Activated T-helper 2 cell treated with anti-CD3 and anti-CD28 coated beads, Interferon-gamma antibody, Interleukin-2, Interleukin-4, amounts not matched to agents 10 μg/mL and 5 μg/mL and 100 μg/mL, durations not matched to agents 14 hours and 24 hours and 36 hours (primary cell): ENCODE data around the gene HIF3A. TPM values are rescaled to one million over a fixed set of nuclear protein-coding genes. Genes with fewer than 3 reads are reported as not detected.
"Not testable (repeated sequence)": the region's sequence is repeated elsewhere in the genome, so short reads cannot be mapped to it uniquely, and the experiment has no call there.

ENCODE experiments used
- DNase-seq: peaks from one replicate; pipeline ENCODE4 v3.0.0; 2021; ENCODE audit warnings: low spot score
- H3K27ac Mint-ChIP-seq: one replicate; pipeline ENCODE4 v1.8.0; 2021; ENCODE audit warnings: mixed read lengths
- H3K27me3 Mint-ChIP-seq: one replicate; pipeline ENCODE4 v1.8.0; 2021; ENCODE audit warnings: low read depth, mixed read lengths
- H3K36me3 Mint-ChIP-seq: one replicate; pipeline ENCODE4 v1.8.0; 2021; ENCODE audit warnings: low read depth, mixed read lengths
- H3K4me1 Mint-ChIP-seq: one replicate; pipeline ENCODE4 v1.8.0; 2021; ENCODE audit warnings: low read depth, mixed read lengths
- H3K4me3 Mint-ChIP-seq: one replicate; pipeline ENCODE4 v1.8.0; 2021; ENCODE audit warnings: low read depth, mild to moderate bottlenecking, moderate library complexity, mixed read lengths
- H3K9me3 Mint-ChIP-seq: one replicate; pipeline ENCODE4 v1.8.0; 2021; ENCODE audit warnings: mixed read lengths
- intact Hi-C: fragments of 100-400 bp; cut with micrococcal nuclease; formaldehyde crosslinking; loops from one replicate; pipeline ENCODE4 v1.15.1; 2023
- total RNA-seq: library from RNA; stranded (reverse); gene quantifications from 2 replicates; pipeline ENCODE4 v1.2.3, GENCODE V29; 2022

HIF3A gene
- total RNA-seq, 1 donor from 2014 or later = not detected

GRCh38 chr19:46361915-46362314 is 65.1 kb downstream of the HIF3A start:
- H3K27me3 Mint-ChIP-seq = no peaks in the 10 kb centered on the region
- intact Hi-C loops = no loop called here
- peak overlapping the region; percentile 67 for H3K4me3 Mint-ChIP-seq
- peaks cover 26% of the 10 kb centered on the region for H3K4me1 Mint-ChIP-seq
- no peaks in the 10 kb centered on the region for H3K9me3 Mint-ChIP-seq
- peaks cover 55% of the 10 kb centered on the region for H3K36me3 Mint-ChIP-seq
- peak overlapping the region; percentile 28 for H3K27ac Mint-ChIP-seq
- DNase-seq = no peak

GRCh38 chr19:46364359-46364758 is 67.5 kb downstream of the HIF3A start:
- H3K27me3 Mint-ChIP-seq = no peaks in the 10 kb centered on the region
- intact Hi-C loops = no loop called here
- peaks cover 39% of the 10 kb centered on the region for H3K36me3 Mint-ChIP-seq
- no peak for DNase-seq
- no peak overlapping the region for H3K27ac Mint-ChIP-seq
- no peaks in the 10 kb centered on the region for H3K9me3 Mint-ChIP-seq
- peaks cover 19% of the 10 kb centered on the region for H3K4me1 Mint-ChIP-seq
- no peak overlapping the region for H3K4me3 Mint-ChIP-seq

- intact Hi-C loops = no loop called here
- DNase-seq = no peak
- H3K36me3 Mint-ChIP-seq = peaks cover 39% of the 10 kb centered on the region
- no peaks in the 10 kb centered on the region for H3K9me3 Mint-ChIP-seq
- H3K4me3 Mint-ChIP-seq = no peak overlapping the region
- peaks cover 17% of the 10 kb centered on the region for H3K4me1 Mint-ChIP-seq
- no peaks in the 10 kb centered on the region for H3K27me3 Mint-ChIP-seq
- no peak overlapping the region for H3K27ac Mint-ChIP-seq
Observed at GRCh38 chr19:46365561-46365960, 68.7 kb downstream of the HIF3A start.

DNA sequence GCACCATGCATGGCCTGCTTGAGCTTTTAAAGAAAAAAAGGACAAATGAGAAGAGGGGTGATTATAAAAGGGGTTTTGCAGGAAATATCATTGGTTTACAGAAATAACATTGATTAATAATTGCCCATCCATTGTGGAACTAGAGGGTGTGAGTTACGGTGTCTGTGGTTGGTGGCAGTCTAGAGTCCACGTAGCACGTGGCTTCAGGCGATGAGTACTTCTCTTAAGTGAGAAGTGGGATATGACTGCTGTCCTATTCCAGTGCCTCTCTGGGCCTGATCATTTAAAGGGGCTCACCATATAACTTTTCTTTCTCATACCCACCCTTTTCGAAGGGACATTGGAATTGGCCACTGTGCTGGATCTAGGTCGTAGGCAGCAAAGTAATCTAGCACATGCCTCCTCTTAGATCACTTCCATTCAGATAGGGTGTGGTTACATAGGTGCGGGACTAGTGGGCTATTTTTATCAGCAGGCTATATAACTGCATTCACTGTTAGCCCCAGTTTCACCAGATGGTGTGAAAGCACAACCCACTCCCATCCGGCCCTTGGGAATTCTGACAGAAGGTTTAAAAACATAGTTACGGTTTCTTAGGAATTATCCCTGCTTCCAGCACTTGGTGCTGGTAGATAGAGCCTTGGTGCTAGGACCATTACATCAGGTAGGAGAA is 69.9 kb downstream of the HIF3A start:
- Mint-ChIP-seq H3K27me3 (no peaks in the 10 kb centered on the region), H3K36me3 (peaks cover 37% of the 10 kb centered on the region), H3K9me3 (no peaks in the 10 kb centered on the region), H3K4me3 (no peak overlapping the region), H3K27ac (no peak overlapping the region), H3K4me1 (peaks cover 22% of the 10 kb centered on the region)
- intact Hi-C loops = no loop called here
- DNase-seq = no peak

- peaks cover 34% of the 10 kb centered on the region for H3K36me3 Mint-ChIP-seq
- no peak overlapping the region for H3K4me3 Mint-ChIP-seq
- no peak for DNase-seq
- H3K27me3 Mint-ChIP-seq = no peaks in the 10 kb centered on the region
- H3K9me3 Mint-ChIP-seq = no peaks in the 10 kb centered on the region
- intact Hi-C loops = no loop called here
- H3K4me1 Mint-ChIP-seq = peaks cover 20% of the 10 kb centered on the region
- no peak overlapping the region for H3K27ac Mint-ChIP-seq
Observed at GRCh38 chr19:46367426-46367825, 70.6 kb downstream of the HIF3A start.

DNA sequence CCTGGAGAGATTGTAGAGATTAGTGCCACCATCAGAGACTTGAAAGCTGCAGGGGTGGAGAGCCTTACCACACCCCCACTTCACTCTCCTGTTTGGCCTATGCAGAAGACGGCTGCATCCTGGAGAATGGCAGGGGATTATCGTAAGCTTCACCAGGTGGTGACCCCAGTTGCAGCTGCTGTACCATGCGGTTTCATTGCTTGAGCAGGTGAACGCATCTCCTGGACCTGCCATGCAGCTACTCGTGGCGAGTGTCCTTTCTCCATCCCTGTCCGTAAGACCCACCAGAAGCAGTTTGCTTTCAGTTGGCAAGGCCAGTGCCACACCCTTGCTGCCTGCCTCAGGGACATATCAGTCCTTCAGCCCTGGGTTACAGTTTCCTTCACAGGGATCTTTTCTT is 71.3 kb downstream of the HIF3A start:
- intact Hi-C loops = no loop called here
- DNase-seq = no peak
- H3K27ac Mint-ChIP-seq = no peak overlapping the region
- H3K4me3 Mint-ChIP-seq = no peak overlapping the region
- H3K9me3 Mint-ChIP-seq = no peaks in the 10 kb centered on the region
- no peaks in the 10 kb centered on the region for H3K27me3 Mint-ChIP-seq
- H3K36me3 Mint-ChIP-seq = peaks cover 34% of the 10 kb centered on the region
- peaks cover 20% of the 10 kb centered on the region for H3K4me1 Mint-ChIP-seq

DNA sequence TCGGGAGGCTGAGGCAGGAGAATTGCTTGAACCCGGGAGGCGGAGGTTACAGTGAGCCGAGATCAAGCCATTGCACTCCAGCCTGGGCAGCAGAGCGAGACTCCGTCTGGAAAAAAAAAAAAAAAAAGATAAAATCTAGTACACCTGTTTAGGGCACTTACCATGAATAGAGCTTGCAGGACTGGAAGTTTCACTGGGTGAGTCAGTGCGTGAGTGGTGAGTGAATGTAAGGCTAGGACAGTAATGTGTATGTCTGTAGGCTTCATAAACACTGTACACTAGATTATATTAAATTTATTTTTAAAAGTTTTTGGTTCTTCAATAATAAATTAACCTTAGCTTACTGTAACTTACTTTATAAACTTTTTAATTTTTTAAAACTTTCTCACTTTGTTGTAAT is 73.0 kb downstream of the HIF3A start:
- Mint-ChIP-seq H3K36me3 (peaks cover 24% of the 10 kb centered on the region), H3K27me3 (no peaks in the 10 kb centered on the region), H3K27ac (no peak overlapping the region), H3K4me3 (no peak overlapping the region), H3K4me1 (peaks cover 15% of the 10 kb centered on the region), H3K9me3 (no peaks in the 10 kb centered on the region)
- DNase-seq = no peak
- intact Hi-C loops = no loop called here

DNA sequence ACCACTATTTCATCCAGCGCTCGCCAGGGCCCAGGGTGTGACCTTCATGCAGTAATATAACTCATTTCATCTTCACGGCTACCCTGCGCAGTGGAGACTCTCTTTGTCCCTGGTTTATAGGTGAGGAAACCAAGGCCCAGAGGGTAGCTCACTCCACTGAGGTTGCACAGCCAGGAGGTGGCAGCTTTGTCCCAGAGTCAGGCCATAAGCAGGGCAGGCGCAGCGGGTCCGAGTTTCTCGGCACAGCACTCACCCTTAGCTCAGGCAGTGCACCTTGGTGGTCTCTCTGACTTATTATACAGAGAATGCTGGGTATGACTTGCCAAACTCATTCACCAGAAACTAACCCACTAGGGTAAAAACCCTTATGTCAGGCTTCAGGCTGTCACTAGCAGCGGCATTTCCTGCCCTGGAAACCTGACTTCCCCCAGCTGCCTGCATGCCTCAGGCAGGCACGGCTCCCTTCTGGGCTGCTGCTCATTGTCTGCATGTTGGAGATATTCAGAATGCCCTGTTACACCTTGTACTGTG is 74.6 kb downstream of the HIF3A start:
- H3K27ac Mint-ChIP-seq = no peak overlapping the region
- H3K36me3 Mint-ChIP-seq = peaks cover 23% of the 10 kb centered on the region
- no peak for DNase-seq
- H3K27me3 Mint-ChIP-seq = no peaks in the 10 kb centered on the region
- H3K4me3 Mint-ChIP-seq = no peak overlapping the region
- H3K9me3 Mint-ChIP-seq = no peaks in the 10 kb centered on the region
- intact Hi-C loops = no loop called here
- H3K4me1 Mint-ChIP-seq = peaks cover 10% of the 10 kb centered on the region

DNA sequence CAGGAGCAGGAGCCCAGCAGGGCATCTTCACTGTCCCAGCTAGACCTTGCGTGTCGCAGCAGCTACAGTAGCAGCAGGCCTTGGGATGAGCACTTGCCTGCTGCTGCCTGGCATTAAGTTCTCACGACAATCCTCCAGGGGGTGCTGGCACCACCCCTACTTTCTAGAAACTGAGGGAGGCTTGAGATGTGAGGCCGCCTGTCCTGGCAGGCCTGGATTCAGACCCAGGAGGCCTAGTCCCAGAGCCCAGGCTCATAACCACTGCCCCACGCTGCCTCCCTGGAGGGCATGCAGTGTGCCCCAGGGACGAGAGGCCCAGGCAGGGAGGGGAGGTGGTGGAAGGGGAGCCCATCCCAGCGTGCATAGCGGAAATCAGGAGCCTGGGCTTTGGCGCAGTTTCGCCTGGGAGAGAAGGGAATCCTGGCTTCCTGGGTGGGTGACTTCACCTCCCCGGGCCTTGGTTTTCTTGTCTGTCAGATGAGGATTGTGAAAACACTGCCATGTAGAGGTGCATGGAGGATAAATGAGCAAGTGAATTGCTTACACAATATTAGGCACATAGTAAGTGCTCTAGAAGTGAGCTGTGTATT is 76.2 kb downstream of the HIF3A start:
- no peaks in the 10 kb centered on the region for H3K9me3 Mint-ChIP-seq
- no peak for DNase-seq
- peaks cover 10% of the 10 kb centered on the region for H3K4me1 Mint-ChIP-seq
- H3K27me3 Mint-ChIP-seq = no peaks in the 10 kb centered on the region
- no peak overlapping the region for H3K27ac Mint-ChIP-seq
- intact Hi-C loops = no loop called here
- no peak overlapping the region for H3K4me3 Mint-ChIP-seq
- H3K36me3 Mint-ChIP-seq = peaks cover 31% of the 10 kb centered on the region

DNA sequence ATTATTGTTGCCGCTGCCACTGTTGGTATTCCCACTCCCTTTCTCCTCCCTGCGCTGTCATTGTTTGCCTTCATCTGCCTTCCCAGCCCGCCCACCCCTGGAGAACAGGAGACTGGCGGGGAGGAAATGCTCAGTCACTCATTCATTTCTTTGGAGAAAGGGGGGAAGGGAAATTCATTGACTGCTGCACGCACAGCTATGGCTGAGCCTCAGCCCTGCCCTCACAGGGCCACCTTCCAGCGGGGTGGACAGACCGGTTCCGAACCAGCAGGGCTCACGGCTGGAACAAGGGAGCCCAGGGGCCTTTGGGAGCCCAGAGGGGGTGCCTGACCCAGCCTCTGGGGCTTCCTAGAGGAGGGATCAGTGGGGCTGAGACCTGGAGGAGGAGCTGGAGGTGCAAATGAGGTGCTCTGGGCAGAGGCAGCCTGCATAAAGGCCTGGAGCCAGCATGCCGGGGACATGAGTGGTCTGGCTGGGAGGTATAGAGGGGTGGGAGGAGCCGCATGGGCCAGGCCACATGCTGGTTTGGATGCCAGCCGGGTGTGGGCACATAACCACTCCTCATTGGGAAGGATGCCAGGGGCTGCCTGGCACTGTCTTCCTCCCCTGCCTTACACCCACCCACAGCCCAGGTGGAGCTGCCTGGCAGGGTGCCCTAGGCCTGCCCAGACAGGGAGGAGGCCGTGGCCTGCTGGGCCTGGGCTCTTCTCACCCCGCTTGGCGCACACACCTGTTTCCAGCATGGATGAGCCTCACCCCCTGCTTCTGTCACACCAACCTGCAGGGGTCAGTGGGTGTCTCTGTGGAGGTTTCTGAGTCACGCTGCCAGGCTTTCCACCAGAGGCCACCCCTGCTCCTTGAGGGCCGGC is 76.9 kb downstream of the HIF3A start:
- intact Hi-C loops = no loop called here
- Mint-ChIP-seq H3K27ac (no peak overlapping the region), H3K9me3 (no peaks in the 10 kb centered on the region), H3K4me3 (no peak overlapping the region), H3K27me3 (no peaks in the 10 kb centered on the region), H3K4me1 (peaks cover 10% of the 10 kb centered on the region), H3K36me3 (peaks cover 38% of the 10 kb centered on the region)
- no peak for DNase-seq

DNA sequence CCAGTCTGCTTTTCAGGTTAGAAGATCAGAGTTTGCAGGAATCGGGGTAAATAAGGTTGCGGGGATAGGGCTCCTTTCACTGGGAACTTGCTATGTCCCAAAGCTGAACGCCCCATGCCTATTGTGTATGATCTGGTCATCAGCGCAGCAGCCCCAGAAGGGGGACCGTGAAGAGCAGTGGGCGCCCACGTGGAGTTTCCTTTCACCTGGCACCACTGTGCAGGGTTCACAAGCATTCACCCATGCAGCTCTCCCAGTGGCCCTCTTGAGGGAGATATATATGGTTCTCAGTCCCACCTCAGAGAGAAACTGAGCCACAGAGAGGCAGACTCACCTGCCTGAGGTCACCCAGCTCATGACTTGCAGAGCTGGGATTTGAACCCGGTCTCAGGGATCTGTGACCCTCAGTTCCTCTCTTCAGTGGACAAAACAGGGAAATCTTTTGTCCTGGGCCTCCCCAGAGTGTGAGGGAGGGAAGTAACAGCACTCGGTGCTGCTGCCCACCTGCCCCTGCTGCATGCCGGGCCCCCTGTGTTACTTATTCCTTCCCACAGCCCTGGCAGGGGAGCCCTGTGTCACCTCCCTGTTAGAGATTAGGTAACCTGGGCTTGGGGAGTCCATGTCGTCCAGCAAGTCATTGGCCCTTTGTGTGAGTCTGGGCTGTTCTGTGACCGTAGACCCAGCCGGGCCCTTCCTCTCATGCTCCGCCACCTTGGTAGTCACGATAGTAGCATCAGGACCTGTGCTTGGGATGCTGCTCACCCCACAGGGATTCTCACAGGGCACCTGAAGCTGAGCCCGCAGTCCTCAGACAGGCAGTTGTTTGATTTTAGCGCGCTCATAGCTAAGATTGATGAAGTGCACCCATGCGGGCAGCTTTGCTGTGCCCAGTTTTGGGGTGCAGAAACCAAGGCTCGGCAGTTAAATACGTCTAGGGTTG is 78.0 kb downstream of the HIF3A start:
- H3K4me3 Mint-ChIP-seq = no peak overlapping the region
- H3K36me3 Mint-ChIP-seq = peaks cover 46% of the 10 kb centered on the region
- peaks cover 10% of the 10 kb centered on the region for H3K4me1 Mint-ChIP-seq
- H3K27me3 Mint-ChIP-seq = no peaks in the 10 kb centered on the region
- intact Hi-C loops = no loop called here
- H3K9me3 Mint-ChIP-seq = no peaks in the 10 kb centered on the region
- no peak overlapping the region for H3K27ac Mint-ChIP-seq
- no peak for DNase-seq

DNA sequence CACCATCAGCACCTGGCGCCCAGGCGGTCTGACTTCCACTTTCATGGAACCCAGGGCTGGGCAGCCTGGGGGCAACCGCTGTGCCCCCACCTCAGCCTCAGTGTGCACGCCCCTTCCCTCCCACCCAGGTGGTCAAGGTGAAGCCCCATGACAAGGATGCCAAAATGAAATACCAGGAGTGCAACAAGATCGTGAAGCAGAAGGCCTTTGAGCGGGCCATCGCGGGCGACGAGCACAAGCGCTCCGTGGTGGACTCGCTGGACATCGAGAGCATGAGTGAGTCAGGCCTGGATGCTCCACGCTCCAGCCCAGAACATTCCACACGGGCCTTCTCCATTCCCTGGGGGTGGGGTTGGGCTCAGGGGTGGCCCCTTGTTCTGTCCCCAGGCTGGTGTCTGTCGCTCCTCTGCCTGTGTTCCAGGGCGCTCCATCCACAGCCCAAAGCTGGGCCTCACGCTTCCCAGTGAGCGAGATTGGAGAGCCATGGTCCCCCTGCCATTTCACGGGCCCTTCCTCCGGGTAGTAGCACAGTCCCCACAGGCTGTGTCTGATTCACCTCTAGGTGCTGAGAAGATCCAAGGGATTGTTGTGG is 78.7 kb downstream of the HIF3A start:
- H3K27ac Mint-ChIP-seq, H3K27me3 Mint-ChIP-seq, H3K9me3 Mint-ChIP-seq, intact Hi-C loops, DNase-seq, H3K4me3 Mint-ChIP-seq: not testable (repeated sequence)
- Mint-ChIP-seq H3K4me1 (peaks cover 10% of the 10 kb centered on the region), H3K36me3 (peaks cover 53% of the 10 kb centered on the region)
